HepG2 (cell line): Measurements from ENCODE around the gene DUSP16. TPM values are rescaled to one million over a fixed set of nuclear protein-coding genes. Genes with fewer than 3 reads are reported as not detected.

ENCODE experiments used
- BRCA1 ChIP-seq: sonication (generic); formaldehyde crosslinking; IDR thresholded peaks from 2 replicates; pipeline ENCODE4 v1.4.0; 2020; ENCODE audit warnings: missing genetic modification reagents
- CCDC6 ChIP-seq: sonication (generic); formaldehyde crosslinking; IDR thresholded peaks from 2 replicates; pipeline ENCODE4 v1.8.1; 2022; ENCODE audit warnings: mild to moderate bottlenecking, missing genetic modification reagents, moderate library complexity
- ELF4 ChIP-seq: sonication (generic); formaldehyde crosslinking; IDR thresholded peaks from 2 replicates; pipeline ENCODE4 v1.5.0; 2020; ENCODE audit warnings: missing genetic modification reagents, mild to moderate bottlenecking, moderate library complexity, borderline replicate concordance
- IRF2 ChIP-seq: IDR thresholded peaks from 2 replicates; pipeline ENCODE4 v1.6.1; 2018; ENCODE audit warnings: missing genetic modification reagents, missing compliant biosample characterization
- PAX8 ChIP-seq: sonication (generic); formaldehyde crosslinking; IDR thresholded peaks from 2 replicates; pipeline ENCODE4 v1.8.0; 2022; ENCODE audit warnings: mild to moderate bottlenecking, missing genetic modification reagents, borderline replicate concordance
- REXO4 ChIP-seq: sonication (generic); formaldehyde crosslinking; IDR thresholded peaks from 2 replicates; pipeline ENCODE4 v1.8.0; 2022; ENCODE audit warnings: missing genetic modification reagents, mild to moderate bottlenecking, borderline replicate concordance
- TCF7 ChIP-seq: sonication (generic); IDR thresholded peaks from 2 replicates; pipeline ENCODE4 v1.6.1; 2016; ENCODE audit warnings: antibody characterized with exemption, low read depth
- TOPORS ChIP-seq: sonication (generic); formaldehyde crosslinking; IDR thresholded peaks from 2 replicates; pipeline ENCODE4 v1.8.0; 2023; ENCODE audit warnings: mild to moderate bottlenecking, missing genetic modification reagents
- ZNF501 ChIP-seq: sonication (generic); formaldehyde crosslinking; IDR thresholded peaks from 2 replicates; pipeline ENCODE4 v1.5.1; 2020; ENCODE audit warnings: mild to moderate bottlenecking, moderate library complexity, missing genetic modification reagents
- ZNF644 ChIP-seq: IDR thresholded peaks from 2 replicates; pipeline ENCODE4 v1.6.1; 2016; ENCODE audit warnings: low read depth
- ZNF678 ChIP-seq: sonication (generic); formaldehyde crosslinking; IDR thresholded peaks from 2 replicates; pipeline ENCODE4 v1.4.0; 2020; ENCODE audit warnings: mild to moderate bottlenecking, missing genetic modification reagents
- polyA plus RNA-seq, 8 experiments: library from polyadenylated mRNA; depleted of rRNA in 3 of 8; stranded (reverse) in 7 of 8; unstranded in 1 of 8; fragments of >200 nt; fragmentation: Illumina TruSeq in 4 of 8; extraction: Trizol in 4 of 8; gene quantifications; 2 replicates each; pipeline versions ENCODE4 v1.2.1 to v1.2.3, GENCODE V29; 2011 to 2016; ENCODE audit warnings: low read depth in 4 of 8, missing spikeins in 1 of 8, mixed read lengths in 1 of 8; ENCODE audit not compliant: insufficient read depth in 1 of 8
- total RNA-seq, 5 experiments: library from RNA; depleted of rRNA; stranded (reverse); fragments of >200 nt; fragmentation: Illumina TruSeq; extraction: Trizol; gene quantifications; 2 replicates each; pipeline ENCODE4 v1.2.3, GENCODE V29; 2016; ENCODE audit warnings: low read depth in 1 of 5
- TF ChIP-seq, protein P1 (sequence below): sonication (generic); formaldehyde crosslinking; IDR thresholded peaks from 2 replicates; pipeline ENCODE4 v1.5.1; 2020; ENCODE audit warnings: mild to moderate bottlenecking, missing genetic modification reagents
- TF ChIP-seq, protein P2 (sequence below): sonication (generic); formaldehyde crosslinking; IDR thresholded peaks from 2 replicates; pipeline ENCODE4 v1.5.0; 2020; ENCODE audit warnings: missing genetic modification reagents, mild to moderate bottlenecking, borderline replicate concordance
- TF ChIP-seq, protein P3 (sequence below): sonication (generic); formaldehyde crosslinking; IDR thresholded peaks from 2 replicates; pipeline ENCODE4 v1.4.0; 2020; ENCODE audit warnings: mild to moderate bottlenecking, low read depth, missing genetic modification reagents
- TF ChIP-seq, protein P4 (sequence below): sonication (generic); formaldehyde crosslinking; IDR thresholded peaks from 2 replicates; pipeline ENCODE4 v1.4.0; 2020; ENCODE audit warnings: missing genetic modification reagents
- TF ChIP-seq, protein P5 (sequence below): sonication (generic); formaldehyde crosslinking; IDR thresholded peaks from 2 replicates; pipeline ENCODE4 v1.4.0; 2020; ENCODE audit warnings: missing genetic modification reagents

DUSP16 gene
- total and polyA plus RNA-seq, 2 of the 13 experiments (the other 11 are each of a cell fraction or from before 2014, with no cell fraction given): 45.7 to 46.6 TPM

DNA sequence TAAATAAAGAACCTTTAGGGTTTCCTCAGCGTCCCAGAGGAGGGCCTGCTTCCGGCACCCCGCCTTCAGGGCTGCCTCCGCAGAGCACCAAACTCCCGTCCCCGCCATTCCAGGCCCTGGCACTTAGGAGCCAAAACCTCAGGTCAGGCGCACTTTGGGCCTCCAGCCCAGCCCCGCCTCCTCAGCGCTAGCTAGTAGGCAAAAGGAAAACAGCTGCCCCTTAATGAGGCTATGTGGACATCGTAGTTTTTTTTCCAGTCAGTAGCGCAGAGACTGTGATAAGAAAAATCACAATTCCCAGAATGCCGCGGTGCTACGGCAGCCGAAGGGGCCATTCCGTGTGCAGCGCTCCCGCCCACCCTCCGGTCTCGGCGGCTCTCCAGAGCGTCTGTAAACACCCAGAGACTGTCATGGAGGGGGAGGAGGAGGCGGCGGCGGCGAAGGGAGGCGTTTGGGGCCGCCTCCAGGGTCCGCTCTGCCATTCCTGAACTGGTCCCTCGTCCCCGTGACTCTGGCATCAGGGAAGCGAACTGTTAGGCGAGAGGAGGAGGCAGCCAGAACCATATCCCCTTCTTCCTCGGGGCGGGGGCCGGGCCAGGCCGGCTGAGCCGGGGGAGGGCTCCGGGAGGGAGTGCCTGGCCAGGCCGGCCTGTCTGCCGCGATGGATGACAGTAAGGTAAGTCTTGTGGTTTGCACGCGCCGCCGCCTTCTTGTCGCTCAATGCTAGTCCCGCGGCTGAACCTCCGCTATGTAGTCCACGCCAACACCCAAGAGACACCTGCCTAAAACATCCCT, 49.0 kb upstream of the DUSP16 start, which contains the start of gene CREBL2 (continued):
- TF ChIP-seq, protein P1, sequence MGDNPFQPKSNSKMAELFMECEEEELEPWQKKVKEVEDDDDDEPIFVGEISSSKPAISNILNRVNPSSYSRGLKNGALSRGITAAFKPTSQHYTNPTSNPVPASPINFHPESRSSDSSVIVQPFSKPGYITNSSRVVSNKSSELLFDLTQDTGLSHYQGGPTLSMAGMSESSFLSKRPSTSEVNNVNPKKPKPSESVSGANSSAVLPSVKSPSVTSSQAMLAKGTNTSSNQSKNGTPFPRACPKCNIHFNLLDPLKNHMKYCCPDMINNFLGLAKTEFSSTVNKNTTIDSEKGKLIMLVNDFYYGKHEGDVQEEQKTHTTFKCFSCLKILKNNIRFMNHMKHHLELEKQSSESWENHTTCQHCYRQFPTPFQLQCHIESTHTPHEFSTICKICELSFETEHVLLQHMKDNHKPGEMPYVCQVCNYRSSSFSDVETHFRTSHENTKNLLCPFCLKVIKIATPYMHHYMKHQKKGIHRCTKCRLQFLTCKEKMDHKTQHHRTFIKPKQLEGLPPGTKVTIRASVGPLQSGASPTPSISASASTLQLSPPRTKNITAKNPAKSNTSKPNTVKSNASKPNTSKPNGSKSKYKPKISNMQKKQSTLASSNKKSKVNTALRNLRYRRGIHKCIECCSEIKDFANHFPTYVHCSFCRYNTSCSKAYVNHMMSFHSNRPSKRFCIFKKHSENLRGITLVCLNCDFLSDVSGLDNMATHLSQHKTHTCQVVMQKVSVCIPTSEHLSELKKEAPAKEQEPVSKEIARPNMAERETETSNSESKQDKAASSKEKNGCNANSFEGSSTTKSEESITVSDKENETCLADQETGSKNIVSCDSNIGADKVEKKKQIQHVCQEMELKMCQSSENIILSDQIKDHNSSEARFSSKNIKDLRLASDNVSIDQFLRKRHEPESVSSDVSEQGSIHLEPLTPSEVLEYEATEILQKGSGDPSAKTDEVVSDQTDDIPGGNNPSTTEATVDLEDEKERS (CRISPR knock-in tag): no peak
- peak; percentile 97 for TF ChIP-seq IRF2
- TF ChIP-seq, protein P2, sequence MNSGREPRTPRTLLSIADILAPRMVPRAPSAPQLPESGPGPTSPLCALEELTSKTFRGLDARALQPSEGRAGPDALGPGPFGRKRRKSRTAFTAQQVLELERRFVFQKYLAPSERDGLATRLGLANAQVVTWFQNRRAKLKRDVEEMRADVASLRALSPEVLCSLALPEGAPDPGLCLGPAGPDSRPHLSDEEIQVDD (CRISPR knock-in tag): 0 out of 2 replicates have a peak, but pooled peaks have one; percentile 60
- no peak for TF ChIP-seq TCF7
- no peak; the same call in 1 of the 2 replicates for TF ChIP-seq REXO4 (CRISPR knock-in tag)
- no peak; the same call in 1 of the 2 replicates for TF ChIP-seq ZNF678
- TF ChIP-seq PAX8 (CRISPR knock-in tag): no peak
- peak; percentile 88 for TF ChIP-seq ZNF501 (CRISPR knock-in tag)
- TF ChIP-seq, protein P3, sequence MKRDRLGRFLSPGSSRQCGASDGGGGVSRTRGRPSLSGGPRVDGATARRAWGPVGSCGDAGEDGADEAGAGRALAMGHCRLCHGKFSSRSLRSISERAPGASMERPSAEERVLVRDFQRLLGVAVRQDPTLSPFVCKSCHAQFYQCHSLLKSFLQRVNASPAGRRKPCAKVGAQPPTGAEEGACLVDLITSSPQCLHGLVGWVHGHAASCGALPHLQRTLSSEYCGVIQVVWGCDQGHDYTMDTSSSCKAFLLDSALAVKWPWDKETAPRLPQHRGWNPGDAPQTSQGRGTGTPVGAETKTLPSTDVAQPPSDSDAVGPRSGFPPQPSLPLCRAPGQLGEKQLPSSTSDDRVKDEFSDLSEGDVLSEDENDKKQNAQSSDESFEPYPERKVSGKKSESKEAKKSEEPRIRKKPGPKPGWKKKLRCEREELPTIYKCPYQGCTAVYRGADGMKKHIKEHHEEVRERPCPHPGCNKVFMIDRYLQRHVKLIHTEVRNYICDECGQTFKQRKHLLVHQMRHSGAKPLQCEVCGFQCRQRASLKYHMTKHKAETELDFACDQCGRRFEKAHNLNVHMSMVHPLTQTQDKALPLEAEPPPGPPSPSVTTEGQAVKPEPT (CRISPR knock-in tag): no peak
- TF ChIP-seq TOPORS: peak; percentile 37; the same call in 1 of the 2 replicates
- TF ChIP-seq ZNF644 (CRISPR knock-in tag): 0 out of 2 replicates have a peak, but pooled peaks have one; percentile 28
- TF ChIP-seq ELF4 (CRISPR knock-in tag): no peak
- TF ChIP-seq BRCA1 (CRISPR knock-in tag): peak; percentile 59; the same call in 1 of the 2 replicates
- TF ChIP-seq, protein P4, sequence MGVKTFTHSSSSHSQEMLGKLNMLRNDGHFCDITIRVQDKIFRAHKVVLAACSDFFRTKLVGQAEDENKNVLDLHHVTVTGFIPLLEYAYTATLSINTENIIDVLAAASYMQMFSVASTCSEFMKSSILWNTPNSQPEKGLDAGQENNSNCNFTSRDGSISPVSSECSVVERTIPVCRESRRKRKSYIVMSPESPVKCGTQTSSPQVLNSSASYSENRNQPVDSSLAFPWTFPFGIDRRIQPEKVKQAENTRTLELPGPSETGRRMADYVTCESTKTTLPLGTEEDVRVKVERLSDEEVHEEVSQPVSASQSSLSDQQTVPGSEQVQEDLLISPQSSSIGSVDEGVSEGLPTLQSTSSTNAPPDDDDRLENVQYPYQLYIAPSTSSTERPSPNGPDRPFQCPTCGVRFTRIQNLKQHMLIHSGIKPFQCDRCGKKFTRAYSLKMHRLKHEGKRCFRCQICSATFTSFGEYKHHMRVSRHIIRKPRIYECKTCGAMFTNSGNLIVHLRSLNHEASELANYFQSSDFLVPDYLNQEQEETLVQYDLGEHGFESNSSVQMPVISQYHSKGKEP (CRISPR knock-in tag): no peak
- no peak; the same call in 1 of the 2 replicates for TF ChIP-seq CCDC6 (CRISPR knock-in tag)
- TF ChIP-seq, protein P5, sequence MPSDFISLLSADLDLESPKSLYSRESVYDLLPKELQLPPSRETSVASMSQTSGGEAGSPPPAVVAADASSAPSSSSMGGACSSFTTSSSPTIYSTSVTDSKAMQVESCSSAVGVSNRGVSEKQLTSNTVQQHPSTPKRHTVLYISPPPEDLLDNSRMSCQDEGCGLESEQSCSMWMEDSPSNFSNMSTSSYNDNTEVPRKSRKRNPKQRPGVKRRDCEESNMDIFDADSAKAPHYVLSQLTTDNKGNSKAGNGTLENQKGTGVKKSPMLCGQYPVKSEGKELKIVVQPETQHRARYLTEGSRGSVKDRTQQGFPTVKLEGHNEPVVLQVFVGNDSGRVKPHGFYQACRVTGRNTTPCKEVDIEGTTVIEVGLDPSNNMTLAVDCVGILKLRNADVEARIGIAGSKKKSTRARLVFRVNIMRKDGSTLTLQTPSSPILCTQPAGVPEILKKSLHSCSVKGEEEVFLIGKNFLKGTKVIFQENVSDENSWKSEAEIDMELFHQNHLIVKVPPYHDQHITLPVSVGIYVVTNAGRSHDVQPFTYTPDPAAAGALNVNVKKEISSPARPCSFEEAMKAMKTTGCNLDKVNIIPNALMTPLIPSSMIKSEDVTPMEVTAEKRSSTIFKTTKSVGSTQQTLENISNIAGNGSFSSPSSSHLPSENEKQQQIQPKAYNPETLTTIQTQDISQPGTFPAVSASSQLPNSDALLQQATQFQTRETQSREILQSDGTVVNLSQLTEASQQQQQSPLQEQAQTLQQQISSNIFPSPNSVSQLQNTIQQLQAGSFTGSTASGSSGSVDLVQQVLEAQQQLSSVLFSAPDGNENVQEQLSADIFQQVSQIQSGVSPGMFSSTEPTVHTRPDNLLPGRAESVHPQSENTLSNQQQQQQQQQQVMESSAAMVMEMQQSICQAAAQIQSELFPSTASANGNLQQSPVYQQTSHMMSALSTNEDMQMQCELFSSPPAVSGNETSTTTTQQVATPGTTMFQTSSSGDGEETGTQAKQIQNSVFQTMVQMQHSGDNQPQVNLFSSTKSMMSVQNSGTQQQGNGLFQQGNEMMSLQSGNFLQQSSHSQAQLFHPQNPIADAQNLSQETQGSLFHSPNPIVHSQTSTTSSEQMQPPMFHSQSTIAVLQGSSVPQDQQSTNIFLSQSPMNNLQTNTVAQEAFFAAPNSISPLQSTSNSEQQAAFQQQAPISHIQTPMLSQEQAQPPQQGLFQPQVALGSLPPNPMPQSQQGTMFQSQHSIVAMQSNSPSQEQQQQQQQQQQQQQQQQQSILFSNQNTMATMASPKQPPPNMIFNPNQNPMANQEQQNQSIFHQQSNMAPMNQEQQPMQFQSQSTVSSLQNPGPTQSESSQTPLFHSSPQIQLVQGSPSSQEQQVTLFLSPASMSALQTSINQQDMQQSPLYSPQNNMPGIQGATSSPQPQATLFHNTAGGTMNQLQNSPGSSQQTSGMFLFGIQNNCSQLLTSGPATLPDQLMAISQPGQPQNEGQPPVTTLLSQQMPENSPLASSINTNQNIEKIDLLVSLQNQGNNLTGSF (CRISPR knock-in tag): no peak
